Chondrocyte (in vitro differentiated cells): ENCODE data around the gene KLHL8. TPM values are rescaled to one million over a fixed set of nuclear protein-coding genes. Genes with fewer than 3 reads are reported as not detected.

ENCODE experiments used
- DNase-seq: peaks from one replicate; pipeline ENCODE4 v3.0.0; 2021; ENCODE audit warnings: mixed read lengths, low spot score
- H3K27ac Mint-ChIP-seq: one replicate; pipeline ENCODE4 v1.8.0; 2021; ENCODE audit warnings: mild to moderate bottlenecking, moderate library complexity, mixed read lengths; ENCODE audit not compliant: unreplicated experiment
- H3K27me3 Mint-ChIP-seq: 2 replicates; pipeline ENCODE4 v1.8.0; 2021; ENCODE audit warnings: low read depth, mixed read lengths
- H3K36me3 Mint-ChIP-seq: 2 replicates; pipeline ENCODE4 v1.8.0; 2021; ENCODE audit warnings: low read depth, mixed read lengths
- H3K4me1 Mint-ChIP-seq: 2 replicates; pipeline ENCODE4 v1.8.0; 2021; ENCODE audit warnings: low read depth, mild to moderate bottlenecking, mixed read lengths
- H3K4me3 Mint-ChIP-seq: one replicate; pipeline ENCODE4 v1.8.0; 2021; ENCODE audit warnings: mild to moderate bottlenecking, moderate library complexity, mixed read lengths; ENCODE audit not compliant: unreplicated experiment
- H3K9me3 Mint-ChIP-seq: 2 replicates; pipeline ENCODE4 v1.8.0; 2021; ENCODE audit warnings: low read depth, mixed read lengths
- CTCF ChIP-seq: fragments of 200-600 bp; sonication (generic); IDR thresholded peaks from 2 replicates; pipeline ENCODE4 v1.5.0; 2021; ENCODE audit warnings: antibody characterized with exemption, mild to moderate bottlenecking, moderate library complexity
- total RNA-seq: library from RNA; stranded (reverse); gene quantifications from 3 replicates; pipeline ENCODE4 v1.2.1, GENCODE V29; 2021

Gene KLHL8
- total RNA-seq, 1 donor from 2014 or later, result 9.1 TPM

- Mint-ChIP-seq H3K36me3 (peaks cover 3% of the 10 kb centered on the region), H3K9me3 (no peaks in the 10 kb centered on the region), H3K4me1 (peaks cover 77% of the 10 kb centered on the region), H3K27ac (peak overlapping the region; percentile 57), H3K27me3 (no peaks in the 10 kb centered on the region), H3K4me3 (no peak overlapping the region)
- DNase-seq, result no peak
- TF ChIP-seq CTCF, result no peak
These were observed 101.6 kb downstream of the KLHL8 start for GRCh38 chr4:87118826-87119225.

- Mint-ChIP-seq H3K4me1 (peaks cover 73% of the 10 kb centered on the region), H3K4me3 (no peak overlapping the region), H3K9me3 (no peaks in the 10 kb centered on the region), H3K27ac (peak overlapping the region; percentile 57), H3K36me3 (peaks cover 3% of the 10 kb centered on the region), H3K27me3 (no peaks in the 10 kb centered on the region)
- DNase-seq, result no peak
- no peak for TF ChIP-seq CTCF
These were observed 102.0 kb downstream of the KLHL8 start for GRCh38 chr4:87118421-87118820.

DNA sequence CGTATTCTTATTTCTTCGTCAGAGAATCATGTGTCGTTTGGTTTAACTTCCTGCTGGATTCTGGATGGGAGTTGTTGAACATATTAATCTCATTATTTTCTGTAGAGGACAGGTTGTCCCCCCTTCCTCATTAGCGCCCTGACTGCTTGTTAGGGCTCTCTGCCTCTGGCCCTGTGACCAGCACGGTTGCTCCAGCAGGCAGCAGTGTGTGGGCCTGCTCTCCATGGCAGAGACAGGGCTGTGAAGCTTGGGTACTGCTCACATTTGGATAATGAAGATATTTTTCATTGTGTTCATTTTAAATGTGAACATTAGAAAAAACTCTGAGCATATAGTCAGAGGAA, 102.7 kb downstream of the KLHL8 start:
- H3K36me3 Mint-ChIP-seq, result peaks cover 3% of the 10 kb centered on the region
- no peaks in the 10 kb centered on the region for H3K27me3 Mint-ChIP-seq
- peaks cover 70% of the 10 kb centered on the region for H3K4me1 Mint-ChIP-seq
- no peak for DNase-seq
- peak overlapping the region; percentile 91 for H3K27ac Mint-ChIP-seq
- H3K4me3 Mint-ChIP-seq, result no peak overlapping the region
- no peak for TF ChIP-seq CTCF
- H3K9me3 Mint-ChIP-seq, result no peaks in the 10 kb centered on the region

DNA sequence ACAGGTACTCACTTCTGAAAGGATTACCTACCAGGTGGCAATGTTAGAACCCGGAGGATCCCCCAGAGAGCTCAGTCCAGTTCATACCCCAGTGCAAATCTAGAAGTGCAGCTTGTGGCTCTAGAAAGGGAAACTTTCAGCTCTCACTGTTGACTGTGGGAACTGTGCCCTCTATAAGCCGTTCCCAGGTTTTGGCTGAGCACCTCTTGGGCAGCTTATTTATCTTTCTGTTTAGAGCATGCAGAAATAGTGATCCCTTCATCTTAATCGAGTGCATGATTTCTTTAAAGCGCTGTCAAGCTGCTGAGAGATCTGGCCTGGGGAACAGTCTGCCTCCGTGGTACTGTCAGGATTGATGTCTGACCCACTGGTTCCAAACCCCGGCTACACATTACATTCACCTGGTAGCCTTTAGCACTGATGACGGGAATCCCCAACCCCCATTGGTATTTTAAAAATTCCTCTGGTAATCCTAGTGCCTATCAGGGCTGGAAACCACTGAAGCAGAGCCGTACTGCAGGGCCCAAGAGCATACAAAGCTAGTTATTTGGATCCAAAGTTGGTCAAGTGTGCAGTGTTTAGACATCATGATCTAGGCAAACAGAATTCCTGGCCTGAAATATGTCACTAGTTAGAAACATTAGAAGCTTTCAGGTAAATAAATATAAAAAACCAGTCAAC, 103.2 kb downstream of the KLHL8 start:
- Mint-ChIP-seq H3K4me1 (peaks cover 69% of the 10 kb centered on the region), H3K9me3 (no peaks in the 10 kb centered on the region), H3K4me3 (no peak overlapping the region), H3K27me3 (no peaks in the 10 kb centered on the region), H3K36me3 (peaks cover 3% of the 10 kb centered on the region), H3K27ac (peak overlapping the region; percentile 91)
- no peak for TF ChIP-seq CTCF
- DNase-seq, result no peak

DNA sequence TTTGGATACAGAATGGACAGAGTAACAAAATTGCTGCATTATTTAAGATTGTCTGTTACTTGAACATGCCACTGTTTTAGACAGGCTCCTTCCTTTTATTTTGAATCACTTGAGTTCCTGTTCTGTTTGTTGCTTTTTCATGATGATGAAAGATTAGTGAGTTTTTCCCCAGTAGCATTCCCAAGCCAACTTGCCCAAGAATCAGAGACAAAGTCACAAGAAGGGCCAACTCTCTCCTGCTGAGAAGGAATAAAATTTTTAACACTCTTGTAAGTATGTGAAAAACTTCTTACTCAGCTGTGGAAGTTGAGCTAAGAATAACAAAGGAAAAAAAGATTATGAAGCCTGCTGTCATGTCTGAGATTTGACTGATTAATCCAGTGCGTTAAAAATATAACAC, 104.2 kb downstream of the KLHL8 start:
- peaks cover 4% of the 10 kb centered on the region for H3K36me3 Mint-ChIP-seq

More for the DNA sequence above, 104.2 kb downstream of the KLHL8 start:
- Mint-ChIP-seq H3K27me3 (no peaks in the 10 kb centered on the region), H3K4me1 (peaks cover 61% of the 10 kb centered on the region), H3K4me3 (peak overlapping the region; percentile 8), H3K27ac (peak overlapping the region; percentile 91), H3K9me3 (no peaks in the 10 kb centered on the region)
- DNase-seq, result no peak
- TF ChIP-seq CTCF, result no peak
